GM12873 (cell line): ENCODE results near the gene ZSCAN26.

ENCODE experiments used
- CTCF ChIP-seq: IDR thresholded peaks from 2 replicates; pipeline ENCODE4 v1.5.1; 2012; ENCODE audit warnings: low read depth, mild to moderate bottlenecking, moderate library complexity, low read length, control low read depth; ENCODE audit not compliant: insufficient read depth; ENCODE audit errors: missing control alignments

The ZSCAN26 gene

DNA sequence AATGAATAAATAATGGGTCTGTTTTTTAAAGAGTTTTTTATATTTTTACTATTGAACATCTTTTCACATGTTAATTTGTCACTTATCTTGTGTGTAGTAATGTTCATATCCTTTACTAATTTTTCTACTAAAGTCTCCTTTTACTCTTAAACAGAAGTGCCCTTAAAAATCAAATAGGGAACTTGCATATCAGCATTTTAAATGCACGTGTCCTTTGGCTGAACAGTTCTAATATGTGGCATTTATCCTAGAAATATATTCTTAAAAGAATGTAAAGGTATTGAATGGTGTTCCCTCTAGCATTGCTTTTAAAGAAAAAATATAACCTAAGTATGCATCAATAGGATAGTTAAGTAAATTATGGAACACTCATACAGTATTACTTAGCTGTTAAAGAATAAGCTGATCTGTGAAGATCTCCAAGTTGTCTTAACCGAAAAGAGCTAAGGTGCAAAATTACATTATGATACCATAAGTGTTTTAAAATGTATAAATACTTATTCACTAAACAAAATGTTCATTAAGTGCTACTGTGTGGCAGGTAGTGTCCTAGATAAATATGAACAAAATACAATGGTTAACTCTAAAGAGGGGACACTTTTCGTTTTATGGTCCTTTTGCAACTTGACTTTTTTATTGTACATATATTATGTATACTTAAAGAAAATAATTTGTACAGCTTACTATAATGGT lies 13.8 kb downstream of the ZSCAN26 start:
- no peak for TF ChIP-seq CTCF

- TF ChIP-seq CTCF = no peak
These were observed 14.5 kb downstream of the ZSCAN26 start, which contains the start of gene PGBD1 for GRCh38 chr6:28281288-28282064. Gene PGBD1, plus strand, starts transcription at chr6:28281572. Its CDS starts 2,242 bp downstream, at chr6:28283814.

GRCh38 chr6:28282926-28283325 lies 16.0 kb downstream of the ZSCAN26 start:
- no peak for TF ChIP-seq CTCF

- TF ChIP-seq CTCF = no peak
These were observed 24.6 kb downstream of the ZSCAN26 start for GRCh38 chr6:28291573-28291972.

DNA sequence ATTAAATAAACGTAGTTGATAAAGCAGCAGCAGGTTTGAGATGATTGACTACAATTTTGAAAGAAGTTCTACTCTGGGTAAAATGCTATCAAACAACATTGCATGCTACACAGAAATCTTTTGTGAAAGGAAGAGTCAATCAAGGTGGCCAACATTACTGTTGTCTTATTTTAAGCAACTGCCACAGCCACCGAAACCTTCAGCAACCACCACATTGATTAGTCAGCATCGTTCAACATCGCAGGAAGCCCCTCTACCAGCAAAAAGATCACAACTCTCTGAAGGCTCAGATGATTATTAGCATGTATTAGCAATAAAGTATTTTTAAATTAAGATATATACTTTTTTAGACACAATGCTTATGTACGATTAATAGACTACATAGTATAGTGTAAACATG lies 28.4 kb downstream of the ZSCAN26 start:
- TF ChIP-seq CTCF = no peak

GRCh38 chr6:28296520-28297060 lies 29.6 kb downstream of the ZSCAN26 start:
- no peak for TF ChIP-seq CTCF

- no peak for TF ChIP-seq CTCF
These were observed 36.6 kb downstream of the ZSCAN26 start for GRCh38 chr6:28303570-28303969.
